ENCODE results near the gene PPP6R2. TPM values are rescaled to one million over a fixed set of nuclear protein-coding genes. Genes with fewer than 3 reads are reported as not detected.

The PPP6R2 gene
- total RNA-seq, 1 donor from 2014 or later, result 87.9 TPM

DNA sequence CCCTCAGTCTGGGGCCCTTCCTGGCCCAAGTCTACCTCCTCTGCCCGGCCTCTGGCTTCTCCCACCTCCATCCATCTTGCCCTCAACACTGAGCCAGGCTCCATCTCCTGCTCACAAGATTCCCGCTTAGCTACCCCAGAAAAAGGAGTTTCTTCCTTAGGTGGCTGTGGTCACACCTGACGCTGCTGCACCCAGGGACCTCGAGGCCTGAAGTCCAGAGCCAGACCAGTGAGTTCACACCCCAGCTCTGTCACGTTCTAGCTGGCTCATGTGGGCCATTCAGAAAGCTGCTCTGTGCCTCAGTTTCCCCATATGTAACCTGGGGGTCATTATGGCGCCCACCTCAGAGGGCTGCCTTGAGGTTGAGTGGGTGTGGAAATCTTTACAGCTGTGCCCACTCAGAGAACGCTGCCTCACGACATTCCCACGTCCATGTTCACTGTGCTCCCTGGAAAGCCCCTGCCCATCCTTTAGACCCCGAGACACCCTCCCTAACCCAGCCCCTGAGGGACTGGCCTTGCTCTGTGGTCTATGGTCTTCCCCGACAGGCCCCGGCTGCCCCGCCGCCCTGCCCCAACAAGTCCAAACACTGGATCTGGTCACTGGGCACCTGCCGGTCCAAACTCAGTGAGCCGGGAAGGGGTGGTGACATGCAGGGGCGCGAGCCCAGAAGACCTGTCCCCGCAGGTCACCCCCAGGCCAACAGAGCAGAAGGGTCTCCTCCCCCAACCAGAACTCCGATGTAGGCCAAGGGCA lies 45.4 kb upstream of the PPP6R2 start:
- TF ChIP-seq, protein P1, sequence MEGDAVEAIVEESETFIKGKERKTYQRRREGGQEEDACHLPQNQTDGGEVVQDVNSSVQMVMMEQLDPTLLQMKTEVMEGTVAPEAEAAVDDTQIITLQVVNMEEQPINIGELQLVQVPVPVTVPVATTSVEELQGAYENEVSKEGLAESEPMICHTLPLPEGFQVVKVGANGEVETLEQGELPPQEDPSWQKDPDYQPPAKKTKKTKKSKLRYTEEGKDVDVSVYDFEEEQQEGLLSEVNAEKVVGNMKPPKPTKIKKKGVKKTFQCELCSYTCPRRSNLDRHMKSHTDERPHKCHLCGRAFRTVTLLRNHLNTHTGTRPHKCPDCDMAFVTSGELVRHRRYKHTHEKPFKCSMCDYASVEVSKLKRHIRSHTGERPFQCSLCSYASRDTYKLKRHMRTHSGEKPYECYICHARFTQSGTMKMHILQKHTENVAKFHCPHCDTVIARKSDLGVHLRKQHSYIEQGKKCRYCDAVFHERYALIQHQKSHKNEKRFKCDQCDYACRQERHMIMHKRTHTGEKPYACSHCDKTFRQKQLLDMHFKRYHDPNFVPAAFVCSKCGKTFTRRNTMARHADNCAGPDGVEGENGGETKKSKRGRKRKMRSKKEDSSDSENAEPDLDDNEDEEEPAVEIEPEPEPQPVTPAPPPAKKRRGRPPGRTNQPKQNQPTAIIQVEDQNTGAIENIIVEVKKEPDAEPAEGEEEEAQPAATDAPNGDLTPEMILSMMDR (IDR thresholded peaks at IDR 0.05; ENCODE audit: unreplicated experiment), result no peak
- Mint-ChIP-seq H3K27me3 (no peaks in the 10 kb centered on the region), H3K4me1 (ENCODE audit: low read depth) (peaks cover 19% of the 10 kb centered on the region), H3K9me3 (ENCODE audit: low read depth) (no peaks in the 10 kb centered on the region), H3K36me3 (ENCODE audit: insufficient read depth) (no peaks in the 10 kb centered on the region), H3K27ac (peak overlapping the region; percentile 85), H3K4me3 (ENCODE audit: low read depth) (no peak overlapping the region)
- DNase-seq (ENCODE audit: low spot score, unreplicated experiment), result no peak

DNA sequence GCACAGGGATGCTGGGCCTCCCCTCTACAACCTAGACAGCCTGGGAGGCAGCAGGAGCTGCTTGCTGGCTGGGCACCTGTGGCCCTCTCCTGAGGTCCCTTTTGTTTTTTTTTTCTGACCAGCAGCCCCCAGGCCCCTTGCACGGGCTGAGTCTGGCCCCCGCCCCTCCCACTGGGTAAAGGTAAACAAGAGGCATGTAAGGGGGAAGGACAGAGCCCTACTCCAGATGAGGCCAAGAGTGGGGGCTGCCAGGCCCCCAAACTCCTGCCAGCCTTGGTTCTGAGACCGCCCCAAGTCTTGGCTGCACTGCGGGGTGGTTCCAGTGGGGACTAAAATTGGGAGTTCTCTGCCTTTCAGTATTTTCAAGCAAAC lies 44.9 kb upstream of the PPP6R2 start:
- Mint-ChIP-seq H3K9me3 (ENCODE audit: low read depth) (no peaks in the 10 kb centered on the region), H3K4me3 (ENCODE audit: low read depth) (no peak overlapping the region), H3K4me1 (ENCODE audit: low read depth) (peaks cover 15% of the 10 kb centered on the region), H3K27ac (no peak overlapping the region), H3K36me3 (ENCODE audit: insufficient read depth) (no peaks in the 10 kb centered on the region), H3K27me3 (no peaks in the 10 kb centered on the region)
- no peak for DNase-seq (ENCODE audit: low spot score, unreplicated experiment)
- TF ChIP-seq, protein P1 (IDR thresholded peaks at IDR 0.05; ENCODE audit: unreplicated experiment), result no peak

DNA sequence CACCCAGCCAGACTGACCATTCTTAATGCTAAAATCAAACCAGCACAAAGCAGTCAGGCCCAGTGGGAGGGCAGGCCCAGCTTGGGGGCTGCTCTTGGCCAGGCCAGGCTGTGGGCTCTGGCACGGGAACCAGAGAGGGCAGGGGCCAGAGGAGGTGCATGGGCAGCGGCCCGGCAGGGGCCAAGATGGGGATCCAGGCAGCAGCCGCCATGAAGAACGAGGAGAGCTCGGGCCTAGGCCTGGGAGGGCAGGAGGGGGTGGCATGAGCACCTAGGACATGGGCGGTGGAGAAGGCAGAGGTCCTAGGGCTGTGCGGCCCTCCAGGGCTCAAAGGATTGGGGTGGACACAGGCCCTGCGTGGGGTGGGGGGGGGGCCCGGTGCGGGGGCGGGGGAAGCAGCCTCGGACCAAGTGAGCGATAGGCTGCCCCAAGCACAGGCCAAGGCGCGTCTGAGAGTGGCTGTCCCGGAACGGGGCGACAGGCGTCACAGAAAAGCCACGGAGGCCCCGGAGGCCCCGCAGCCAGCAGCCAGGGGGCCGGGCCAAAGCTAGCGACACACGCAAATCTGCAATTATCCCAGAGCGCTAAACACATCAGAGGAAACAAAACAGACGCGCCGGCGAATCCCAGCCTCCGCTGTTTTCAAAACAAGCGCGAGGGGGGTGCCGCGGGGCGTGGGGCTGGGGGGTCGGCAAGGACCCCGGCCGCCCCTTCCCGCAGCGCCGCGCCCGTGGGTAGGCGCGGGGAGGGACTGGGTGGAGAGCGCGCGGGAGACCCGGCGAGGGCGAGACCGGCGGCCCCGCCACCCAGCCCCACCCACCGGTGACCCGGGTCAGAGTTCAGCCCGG lies 44.0 kb upstream of the PPP6R2 start:
- peaks cover 16% of the 10 kb centered on the region for H3K4me1 Mint-ChIP-seq (ENCODE audit: low read depth)
- DNase-seq (ENCODE audit: low spot score, unreplicated experiment), result no peak
- H3K4me3 Mint-ChIP-seq (ENCODE audit: low read depth), result peak overlapping the region; percentile 29
- no peaks in the 10 kb centered on the region for H3K36me3 Mint-ChIP-seq (ENCODE audit: insufficient read depth)
- no peaks in the 10 kb centered on the region for H3K27me3 Mint-ChIP-seq
- no peaks in the 10 kb centered on the region for H3K9me3 Mint-ChIP-seq (ENCODE audit: low read depth)
- no peak overlapping the region for H3K27ac Mint-ChIP-seq
- TF ChIP-seq, protein P1 (IDR thresholded peaks at IDR 0.05; ENCODE audit: unreplicated experiment), result no peak

DNA sequence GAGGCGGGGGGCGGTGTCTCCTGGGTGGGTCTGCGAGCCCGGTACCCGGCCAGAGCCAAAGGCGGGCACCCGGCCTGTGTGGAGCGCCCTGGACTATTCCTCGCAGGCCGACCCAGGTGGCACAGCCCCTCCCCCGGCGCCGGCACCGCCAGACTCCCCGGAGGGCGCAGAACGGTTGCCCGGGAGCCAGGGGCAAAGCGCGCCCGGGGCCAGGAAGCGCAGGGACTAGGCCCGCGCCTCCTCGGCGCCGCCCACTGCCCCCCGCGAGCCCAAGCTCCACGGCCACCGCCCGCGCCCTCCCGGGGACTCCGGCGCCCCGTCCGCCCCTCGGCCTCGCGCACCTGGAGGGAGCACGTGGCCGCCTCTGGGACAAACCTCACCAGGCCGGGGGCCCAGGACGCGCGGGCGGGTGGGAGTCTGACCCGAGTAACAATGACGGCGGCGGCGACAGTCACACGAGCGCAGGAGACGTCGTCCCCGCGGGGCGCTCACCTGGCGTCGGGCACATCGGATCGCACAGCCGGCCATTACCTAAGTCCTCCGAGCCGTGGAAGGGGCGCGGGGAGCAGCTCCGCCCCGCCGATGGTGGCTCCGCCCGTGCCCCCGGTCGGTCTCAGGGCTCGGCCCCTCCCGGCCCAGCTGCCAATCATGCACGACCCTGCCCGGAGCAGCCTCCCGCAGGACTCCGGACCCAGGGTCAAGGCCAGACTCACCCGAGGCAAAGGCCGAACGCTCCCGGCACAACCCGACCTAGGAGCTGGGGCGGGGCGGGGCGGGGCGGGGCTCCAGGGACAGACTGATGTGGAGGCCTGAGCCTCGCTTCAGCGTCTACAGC lies 43.1 kb upstream of the PPP6R2 start:
- H3K4me3 Mint-ChIP-seq (ENCODE audit: low read depth), result no peak overlapping the region
- H3K4me1 Mint-ChIP-seq (ENCODE audit: low read depth), result peaks cover 18% of the 10 kb centered on the region
- H3K27ac Mint-ChIP-seq, result no peak overlapping the region
- no peaks in the 10 kb centered on the region for H3K27me3 Mint-ChIP-seq
- TF ChIP-seq, protein P1 (IDR thresholded peaks at IDR 0.05; ENCODE audit: unreplicated experiment), result peak; percentile 8
- no peaks in the 10 kb centered on the region for H3K36me3 Mint-ChIP-seq (ENCODE audit: insufficient read depth)
- no peak for DNase-seq (ENCODE audit: low spot score, unreplicated experiment)
- no peaks in the 10 kb centered on the region for H3K9me3 Mint-ChIP-seq (ENCODE audit: low read depth)
